Breast epithelium (tissue), 3 donors: ENCODE results near the gene ZNF428.
A peak's percentile ranks its signal among the peaks of the same experiment; 100 is the strongest.

Source experiments
- CTCF ChIP-seq, 3 donors: fragments of 450-650 bp; IDR thresholded peaks; one replicate each; pipeline ENCODE4 v1.5.1; 2016 to 2017; ENCODE audit warnings: antibody characterized with exemption in 3 of 3, mild to moderate bottlenecking in 3 of 3, moderate library complexity in 3 of 3
- POLR2AphosphoS5 ChIP-seq, 3 donors: sonication (generic); formaldehyde crosslinking; IDR thresholded peaks; one replicate each; pipeline ENCODE4 v1.6.1; 2017; ENCODE audit warnings: antibody characterized with exemption in 3 of 3

- TF ChIP-seq CTCF (IDR thresholded peaks at IDR 0.05) (no peak), POLR2AphosphoS5 (IDR thresholded peaks at IDR 0.05) (peak in 1 of 3 donors; percentile 13)
Measured at GRCh38 chr19:43606569-43607229, 12.7 kb downstream of the ZNF428 start.
